Motor neuron (in vitro differentiated cells): ENCODE data around the gene PLSCR4. TPM values are rescaled to one million over a fixed set of nuclear protein-coding genes. Genes with fewer than 3 reads are reported as not detected.
"Not testable (repeated sequence)": the region's sequence is repeated elsewhere in the genome, so short reads cannot be mapped to it uniquely, and the experiment has no call there.

ENCODE experiments used
- ATAC-seq, 8 experiments: fragments of 200-7000 bp; cut with Tn5 transposase; replicated peaks in 6 of 8; 2 replicates each; pipeline ENCODE4 v1.8.0; 2021; ENCODE audit warnings: mild to moderate bottlenecking in 8 of 8, moderate library complexity in 8 of 8
- H3K27ac ChIP-seq, 2 donors: fragments of 250-450 bp; sonication (Bioruptor Pico); 2 replicates each; pipeline ENCODE4 v1.9.0; 2021; ENCODE audit warnings: antibody characterized with exemption in 2 of 2, mild to moderate bottlenecking in 2 of 2, moderate library complexity in 1 of 2
- H3K4me1 ChIP-seq, 2 donors: fragments of 250-450 bp; sonication (Bioruptor Pico); replicated peaks in 1 of 2; 2 replicates each; pipeline ENCODE4 v1.6.1; 2021; ENCODE audit warnings: antibody characterized with exemption in 2 of 2, mild to moderate bottlenecking in 2 of 2, moderate library complexity in 1 of 2
- H3K4me3 ChIP-seq, 5 donors: fragments of 250-450 bp; sonication (Bioruptor Pico); 2 replicates each; pipeline ENCODE4 v1.9.0; 2021; ENCODE audit warnings: antibody characterized with exemption in 5 of 5, mild to moderate bottlenecking in 5 of 5, moderate library complexity in 4 of 5
- WGBS, 10 experiments: fragments of 450-650 bp; shearing (Covaris generic); methylation state at CpG; one replicate each; pipeline ENCODE4 v1.0.0; 2022; 5-methylcytosine and 5-hydroxymethylcytosine counted together
- in situ Hi-C, 9 experiments: fragments of 400-800 bp; cut with MboI; loops; one replicate each; pipeline ENCODE4 v1.15.0; 2021; ENCODE audit warnings: low sequenced_read_pairs in 9 of 9, low pct_unique_long_range_greater_than_20kb in 2 of 9; ENCODE audit not compliant: unreplicated experiment in 9 of 9
- total RNA-seq, 8 experiments: library from RNA; unstranded; fragments of 300-600 nt; gene quantifications; 2 replicates each; pipeline versions ENCODE4 v1.2.3 to v1.2.4, GENCODE V29; 2022

The PLSCR4 gene
- total RNA-seq, 8 experiments from 2014 or later: 0.27 to 46.5 (median 3.5) TPM

- in situ Hi-C loops: no loop called here
- no peak for ATAC-seq
- 63 to 100% (median 91%) methylated on average over 1 to 6 of the region's 6 CpGs; no CpG with 5 or more reads in 2 of the 10 experiments for WGBS, 10 experiments
- Histone ChIP-seq H3K4me1 (no peaks in the 10 kb centered on the region), H3K4me3 (no peak overlapping the region), H3K27ac (no peak overlapping the region)
Measured at GRCh38 chr3:146268535-146269219, 17.8 kb upstream of the PLSCR4 start.

GRCh38 chr3:146265720-146266119 lies 14.8 kb upstream of the PLSCR4 start:
- in situ Hi-C loops: no loop called here
- no peak for ATAC-seq

GRCh38 chr3:146262371-146263110 lies 11.6 kb upstream of the PLSCR4 start:
- no peak overlapping the region for H3K27ac ChIP-seq
- peak in 1 of 8 experiments; percentile 28 for ATAC-seq
- H3K4me1 ChIP-seq: no peaks in the 10 kb centered on the region
- WGBS, 10 experiments: 36 to 100% (median 80%) methylated on average over 1 to 2 of the region's 2 CpGs; no CpG with 5 or more reads in 1 of the 10 experiments
- H3K4me3 ChIP-seq: no peak overlapping the region
- in situ Hi-C loops: no loop called here

More at GRCh38 chr3:146265720-146266119, 14.8 kb upstream of the PLSCR4 start:
- H3K4me1 ChIP-seq: no peaks in the 10 kb centered on the region
- no peak overlapping the region for H3K4me3 ChIP-seq
- no peak overlapping the region for H3K27ac ChIP-seq
- WGBS, 10 experiments: 50 to 100% (median 82%) methylated on average over 1 of the region's 1 CpG; no CpG with 5 or more reads in 3 of the 10 experiments

GRCh38 chr3:146259880-146260589 lies 9.1 kb upstream of the PLSCR4 start:
- in situ Hi-C loops: no loop called here
- ATAC-seq: no peak
- no peak overlapping the region for H3K4me3 ChIP-seq
- no peak overlapping the region for H3K27ac ChIP-seq
- WGBS, 10 experiments: 76 to 98% (median 90%) methylated on average over 3 to 5 of the region's 5 CpGs; no CpG with 5 or more reads in 1 of the 10 experiments
- H3K4me1 ChIP-seq: no peaks in the 10 kb centered on the region

- Histone ChIP-seq H3K4me1 (no peaks in the 10 kb centered on the region), H3K4me3 (no peak overlapping the region), H3K27ac (no peak overlapping the region)
- peak in 6 of 8 experiments; percentile 29 to 92 (median 42) for ATAC-seq
- 24 to 90% (median 51%) methylated on average over 1 to 3 of the region's 3 CpGs; no CpG with 5 or more reads in 2 of the 10 experiments for whole genome bisulfite sequencing, 10 experiments
- in situ Hi-C loops: no loop called here
Measured at GRCh38 chr3:146256851-146257486, 6.1 kb upstream of the PLSCR4 start.

- ATAC-seq, H3K4me1 ChIP-seq, H3K4me3 ChIP-seq, H3K27ac ChIP-seq, in situ Hi-C loops: not testable (repeated sequence)
- 90 to 100% (median 98%) methylated on average over 1 to 8 of the region's 10 CpGs; no CpG with 5 or more reads in 4 of the 10 experiments for WGBS, 10 experiments
Measured at GRCh38 chr3:146252445-146252844, 1.5 kb upstream of the PLSCR4 start.

GRCh38 chr3:146249921-146250320 lies 984 bp downstream of the PLSCR4 start:
- ATAC-seq: no peak
- Histone ChIP-seq H3K4me1 (peaks cover 0 to 4% of the 10 kb centered on the region in 2 donors), H3K4me3 (peak overlapping the region in 2 of 5 donors; percentile 48 to 67), H3K27ac (no peak overlapping the region)
- in situ Hi-C loops: no loop called here
- WGBS, 10 experiments: 33 to 100% (median 77%) methylated on average over 1 of the region's 1 CpG

GRCh38 chr3:146247911-146248310 lies 3.0 kb downstream of the PLSCR4 start:
- ATAC-seq: no peak
- H3K4me1 ChIP-seq: peaks cover 0 to 4% of the 10 kb centered on the region in 2 donors
- in situ Hi-C loops: no loop called here
- 80 to 100% (median 100%) methylated on average over 1 of the region's 1 CpG; no CpG with 5 or more reads in 3 of the 10 experiments for WGBS, 10 experiments
- H3K27ac ChIP-seq: no peak overlapping the region
- H3K4me3 ChIP-seq: no peak overlapping the region

GRCh38 chr3:146246526-146246925 lies 4.4 kb downstream of the PLSCR4 start:
- 33 to 96% (median 81%) methylated on average over 1 to 2 of the region's 2 CpGs; no CpG with 5 or more reads in 1 of the 10 experiments for WGBS, 10 experiments

GRCh38 chr3:146243559-146243958 lies 7.3 kb downstream of the PLSCR4 start:
- Histone ChIP-seq H3K4me1 (no peaks in the 10 kb centered on the region), H3K27ac (no peak overlapping the region), H3K4me3 (no peak overlapping the region)
- 63 to 100% (median 88%) methylated on average over 1 of the region's 1 CpG; no CpG with 5 or more reads in 2 of the 10 experiments for WGBS, 10 experiments
- in situ Hi-C loops: no loop called here
- ATAC-seq: no peak

More at GRCh38 chr3:146246526-146246925, 4.4 kb downstream of the PLSCR4 start:
- in situ Hi-C loops: no loop called here
- Histone ChIP-seq H3K4me1 (peaks cover 0 to 4% of the 10 kb centered on the region in 2 donors), H3K4me3 (no peak overlapping the region), H3K27ac (no peak overlapping the region)
- ATAC-seq: no peak

GRCh38 chr3:146241523-146242240 lies 9.2 kb downstream of the PLSCR4 start:
- in situ Hi-C loops: no loop called here
- Histone ChIP-seq H3K4me3 (no peak overlapping the region), H3K4me1 (no peaks in the 10 kb centered on the region), H3K27ac (no peak overlapping the region)
- ATAC-seq: no peak
- WGBS, 10 experiments: 67 to 100% (median 93%) methylated on average over 2 to 9 of the region's 9 CpGs

GRCh38 chr3:146233487-146233886 lies 17.4 kb downstream of the PLSCR4 start:
- no peak overlapping the region for H3K4me3 ChIP-seq
- in situ Hi-C loops: no loop called here
- H3K27ac ChIP-seq: no peak overlapping the region
- ATAC-seq: no peak
- H3K4me1 ChIP-seq: no peaks in the 10 kb centered on the region
